ENCODE results near the gene GOLGA6B. TPM values are rescaled to one million over a fixed set of nuclear protein-coding genes. Genes with fewer than 3 reads are reported as not detected.
"Not testable (repeated sequence)": the region's sequence is repeated elsewhere in the genome, so short reads cannot be mapped to it uniquely, and the experiment has no call there.

The GOLGA6B gene
- 0.21 TPM for total RNA-seq

- not testable (repeated sequence) for DNase-seq
Observed at GRCh38 chr15:72654397-72654796, at the start of gene GOLGA6B. TSS of gene GOLGA6B (plus strand) at chr15:72654697. CDS start at chr15:72654738, 41 bp downstream.

GRCh38 chr15:72604794-72605193 is 49.7 kb upstream of the GOLGA6B start:
- DNase-seq = no peak

GRCh38 chr15:72608084-72608483 is 46.4 kb upstream of the GOLGA6B start:
- DNase-seq = not testable (repeated sequence)

GRCh38 chr15:72609862-72610261 is 44.6 kb upstream of the GOLGA6B start:
- no peak for DNase-seq

GRCh38 chr15:72612324-72612723 is 42.2 kb upstream of the GOLGA6B start:
- DNase-seq = not testable (repeated sequence)

GRCh38 chr15:72614810-72615532 is 39.5 kb upstream of the GOLGA6B start:
- DNase-seq = no peak

- peak; percentile 9 for DNase-seq
Observed at GRCh38 chr15:72615533-72616233, 38.8 kb upstream of the GOLGA6B start.

GRCh38 chr15:72616491-72617210 is 37.8 kb upstream of the GOLGA6B start:
- no peak for DNase-seq

- DNase-seq = not testable (repeated sequence)
Observed at GRCh38 chr15:72623854-72624253, 30.6 kb upstream of the GOLGA6B start.

- not testable (repeated sequence) for DNase-seq
Observed at GRCh38 chr15:72626153-72626552, 28.3 kb upstream of the GOLGA6B start.

- DNase-seq = not testable (repeated sequence)
Observed at GRCh38 chr15:72628249-72629067, 26.0 kb upstream of the GOLGA6B start.

GRCh38 chr15:72629068-72629570 is 25.4 kb upstream of the GOLGA6B start:
- DNase-seq = not testable (repeated sequence)

GRCh38 chr15:72636519-72637282 is 17.8 kb upstream of the GOLGA6B start:
- DNase-seq = peak; percentile 94

- DNase-seq = not testable (repeated sequence)
Observed at GRCh38 chr15:72639759-72640483, 14.6 kb upstream of the GOLGA6B start.

GRCh38 chr15:72642271-72642670 is 12.2 kb upstream of the GOLGA6B start:
- DNase-seq = not testable (repeated sequence)

GRCh38 chr15:72648631-72649253 is 5.8 kb upstream of the GOLGA6B start:
- DNase-seq = not testable (repeated sequence)

- DNase-seq = not testable (repeated sequence)
Observed at GRCh38 chr15:72656014-72656413, 1.5 kb downstream of the GOLGA6B start.

GRCh38 chr15:72661081-72661480 is 6.6 kb downstream of the GOLGA6B start:
- DNase-seq = not testable (repeated sequence)

- not testable (repeated sequence) for DNase-seq
Observed at GRCh38 chr15:72663931-72664330, 9.4 kb downstream of the GOLGA6B start.

GRCh38 chr15:72665706-72666105 is 11.2 kb downstream of the GOLGA6B start:
- DNase-seq = not testable (repeated sequence)
